NCI-H128 (cell line): ENCODE results near the gene NSMCE1.
"Not testable (repeated sequence)": the region's sequence is repeated elsewhere in the genome, so short reads cannot be mapped to it uniquely, and the experiment has no call there.

Experiments used
- DNase-seq: peaks from one replicate; lab custom pipeline; 2025; ENCODE audit not compliant: unreplicated experiment; lab: John Stamatoyannopoulos, UW

Gene NSMCE1

DNA sequence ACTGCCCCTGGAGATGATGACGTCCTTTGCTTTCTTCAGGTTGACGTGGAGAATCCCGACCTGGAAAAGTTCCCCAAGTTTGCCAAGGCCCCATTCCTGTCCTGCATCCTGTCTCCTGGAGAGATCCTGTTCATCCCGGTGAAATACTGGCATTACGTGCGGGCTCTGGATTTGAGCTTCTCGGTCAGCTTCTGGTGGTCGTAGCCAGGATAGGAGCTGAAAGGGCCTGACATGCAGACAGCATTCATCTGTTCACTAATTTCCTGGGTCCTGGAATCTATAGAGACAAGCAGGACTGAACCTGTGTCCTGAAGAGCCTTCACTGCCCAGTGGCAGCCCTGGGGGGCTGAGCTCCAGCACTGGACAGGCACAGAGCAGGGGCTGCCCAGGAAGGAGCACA lies 48.0 kb downstream of the NSMCE1 start:
- DNase-seq: no peak

GRCh38 chr16:27220120-27220519 lies 48.5 kb downstream of the NSMCE1 start:
- no peak for DNase-seq

DNA sequence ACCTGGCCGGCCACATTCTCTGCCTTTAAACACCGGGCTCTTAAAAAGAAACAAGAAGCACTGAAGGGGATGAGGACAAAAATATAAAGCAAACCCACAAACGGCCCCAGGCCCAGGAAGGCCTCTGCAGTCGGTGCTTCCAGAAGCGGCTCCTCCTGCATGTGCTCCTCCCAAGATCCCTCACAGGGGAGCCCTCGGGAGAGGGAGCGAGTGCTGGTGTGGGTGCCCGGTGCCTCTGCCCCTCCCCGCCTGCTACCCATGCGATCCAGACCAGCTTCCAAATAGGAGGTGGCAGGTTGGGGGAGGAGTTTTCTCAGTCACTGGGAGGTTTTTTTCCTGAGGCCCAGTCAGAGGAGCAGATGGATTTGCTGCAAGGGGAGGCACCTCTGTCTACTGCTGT lies 49.4 kb downstream of the NSMCE1 start:
- DNase-seq: no peak

- no peak for DNase-seq
Measured at GRCh38 chr16:27218756-27219155, 49.8 kb downstream of the NSMCE1 start.

DNA sequence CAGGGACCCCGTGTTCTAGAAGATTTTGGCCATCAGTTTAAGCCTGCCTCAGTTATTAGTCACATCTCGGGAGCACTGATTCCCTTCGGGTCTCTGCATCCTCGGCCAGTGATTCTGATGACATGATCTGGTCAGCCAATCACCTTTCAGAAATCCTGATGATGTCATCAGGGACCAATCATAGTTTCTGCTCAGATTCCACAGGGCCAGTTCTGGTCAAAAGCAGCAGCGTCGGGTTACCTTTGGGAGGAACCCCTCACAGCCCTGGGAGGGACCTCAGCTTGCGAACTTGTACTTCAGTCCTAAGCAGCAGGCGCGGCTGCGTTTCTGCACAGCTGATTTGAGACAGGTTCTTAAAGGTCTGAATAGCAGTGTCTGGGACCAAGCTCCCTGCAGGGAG lies 51.3 kb downstream of the NSMCE1 start:
- no peak for DNase-seq

DNA sequence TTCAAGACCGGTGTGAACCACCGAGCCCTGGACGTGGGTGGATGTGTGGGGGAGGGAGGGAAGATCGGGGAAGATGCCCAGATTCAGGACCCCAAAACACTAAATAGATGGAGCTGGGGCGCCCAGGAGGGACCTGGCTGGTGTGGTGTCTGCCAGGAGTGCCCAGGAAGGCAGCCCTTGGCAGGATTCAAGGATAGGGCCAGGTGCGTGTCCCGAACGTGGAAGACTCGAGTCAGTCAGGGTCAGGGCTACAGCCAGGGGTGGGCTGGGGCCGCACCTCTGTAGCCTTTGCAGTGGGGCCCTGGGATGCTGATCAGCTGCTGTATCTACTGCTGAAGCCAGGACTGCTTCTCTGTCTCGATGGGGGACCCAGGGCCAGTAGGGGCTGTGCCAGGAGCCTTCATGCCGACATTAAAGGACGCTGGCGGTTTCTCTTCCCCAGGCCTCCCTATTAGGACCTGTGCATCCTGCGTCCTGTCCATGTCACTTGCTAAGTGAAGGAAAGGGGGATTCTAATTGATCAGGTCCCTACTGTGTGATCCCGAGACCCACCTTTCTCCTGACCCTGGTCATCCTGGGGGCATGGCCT lies 52.2 kb downstream of the NSMCE1 start:
- no peak for DNase-seq

- no peak for DNase-seq
Measured at GRCh38 chr16:27215660-27216059, 52.9 kb downstream of the NSMCE1 start.

GRCh38 chr16:27214084-27214961 lies 54.2 kb downstream of the NSMCE1 start:
- DNase-seq: no peak

- DNase-seq: no peak
Measured at GRCh38 chr16:27211026-27211425, 57.5 kb downstream of the NSMCE1 start.

GRCh38 chr16:27210174-27210573 lies 58.4 kb downstream of the NSMCE1 start:
- no peak for DNase-seq

GRCh38 chr16:27209591-27209990 lies 59.0 kb downstream of the NSMCE1 start:
- no peak for DNase-seq

GRCh38 chr16:27208796-27209195 lies 59.8 kb downstream of the NSMCE1 start:
- DNase-seq: no peak

DNA sequence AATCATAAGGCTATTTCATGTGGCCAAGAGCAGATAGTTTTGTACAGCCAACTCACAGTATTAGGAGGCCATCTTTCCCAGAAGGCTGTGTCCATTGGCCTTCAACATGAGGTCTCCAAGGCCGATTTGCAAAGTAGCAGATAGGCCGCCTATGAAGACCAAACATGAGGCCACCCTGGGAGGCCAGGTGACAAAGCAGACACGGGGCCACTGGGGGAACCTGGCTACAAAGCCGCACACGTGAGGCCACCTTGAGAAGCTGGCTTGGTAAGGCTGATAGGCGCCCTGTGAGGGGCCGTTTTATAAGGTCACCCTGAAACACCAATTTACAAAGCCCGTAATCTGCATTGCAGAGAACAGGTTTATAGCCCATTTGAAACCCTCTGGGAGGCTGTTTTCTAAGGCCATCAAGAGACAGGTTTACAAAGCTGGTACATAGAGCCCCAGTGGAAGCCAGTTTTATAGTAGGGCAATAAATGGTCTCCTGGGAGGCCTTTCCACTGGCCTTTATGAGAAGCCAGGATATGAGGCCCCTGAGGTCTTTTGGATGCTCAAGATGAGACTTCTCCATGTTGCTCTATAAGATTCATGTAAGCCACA lies 60.4 kb downstream of the NSMCE1 start:
- no peak for DNase-seq

- not testable (repeated sequence) for DNase-seq
Measured at GRCh38 chr16:27207121-27207520, 61.5 kb downstream of the NSMCE1 start.

DNA sequence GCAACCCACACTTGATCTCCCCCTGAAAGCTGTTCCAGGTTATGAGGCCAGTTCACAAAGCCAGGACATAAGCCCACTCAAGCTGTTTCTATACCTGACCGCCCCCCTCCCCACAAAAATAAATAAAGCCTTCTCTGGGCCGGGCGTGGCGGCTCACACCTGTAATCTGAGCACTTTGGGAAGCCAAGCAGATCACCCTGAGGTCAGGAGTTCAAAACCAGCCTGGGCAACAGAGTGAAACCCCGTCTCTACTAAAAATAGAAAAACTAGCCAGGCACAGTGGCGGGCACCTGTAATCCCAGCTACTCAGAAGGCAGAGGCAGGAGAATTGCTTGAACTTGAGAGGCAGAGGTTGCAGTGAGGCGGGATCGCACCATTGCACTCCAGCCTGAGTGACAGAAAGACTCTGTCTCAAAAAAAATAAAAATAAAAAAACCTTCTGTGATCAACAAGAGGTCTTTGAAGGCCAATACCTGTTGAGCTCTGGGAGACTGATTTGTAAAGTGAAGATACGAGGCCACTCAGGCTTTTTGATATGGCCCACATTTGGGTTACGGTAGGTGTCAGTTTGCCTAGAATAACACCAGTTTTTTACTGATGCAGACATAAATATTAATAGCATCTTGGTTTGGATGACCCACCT lies 63.0 kb downstream of the NSMCE1 start:
- no peak for DNase-seq

GRCh38 chr16:27204312-27204915 lies 64.2 kb downstream of the NSMCE1 start:
- no peak for DNase-seq

DNA sequence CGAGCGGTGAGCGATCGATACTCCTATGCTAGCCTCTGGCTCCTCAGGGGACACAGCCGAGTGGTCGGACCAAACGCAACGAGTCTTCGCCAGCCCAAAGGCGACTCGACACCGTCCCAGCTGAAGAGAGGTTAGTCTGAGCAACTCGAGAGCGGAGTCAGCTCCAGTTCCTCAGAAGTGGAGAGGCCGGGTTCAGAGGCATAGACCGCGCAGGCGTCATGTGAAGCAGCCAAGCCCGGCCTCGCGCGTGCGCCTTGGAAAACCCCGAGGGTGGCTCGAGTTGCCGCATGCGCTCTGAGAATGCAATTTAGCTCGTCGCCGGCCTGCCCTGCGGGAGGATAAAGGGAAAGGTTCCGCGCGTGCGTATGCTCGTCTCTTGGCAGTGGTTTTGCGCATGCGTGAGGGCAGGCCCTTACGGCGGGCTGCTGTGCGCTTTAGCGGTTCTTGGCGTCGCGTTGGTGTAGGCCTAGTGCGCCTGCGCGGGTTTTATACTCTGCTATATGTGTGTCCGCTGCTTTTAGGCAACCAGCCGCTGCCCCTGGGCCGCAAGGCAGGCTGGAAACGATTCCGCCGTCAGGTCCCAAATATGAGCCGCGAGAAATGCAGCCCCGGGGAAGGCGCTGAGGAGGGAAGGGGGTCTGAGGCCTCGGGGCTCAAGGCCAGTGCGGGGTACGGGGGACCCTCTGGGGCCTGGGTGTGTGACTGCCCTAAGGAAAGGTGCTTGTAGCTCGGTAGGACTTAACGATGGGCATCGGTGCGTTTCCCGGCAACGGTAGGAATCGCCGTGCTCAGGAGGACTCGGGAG lies 64.9 kb downstream of the NSMCE1 start, which contains the start of gene KDM8:
Gene KDM8 (plus strand): TSS at position 20 of the 805 bp plus-strand sequence. CDS start 6,598 bp downstream, outside the sequence.
- peak; percentile 94 for DNase-seq

GRCh38 chr16:27202923-27203506 lies 65.6 kb downstream of the NSMCE1 start:
- DNase-seq: peak; percentile 79

DNA sequence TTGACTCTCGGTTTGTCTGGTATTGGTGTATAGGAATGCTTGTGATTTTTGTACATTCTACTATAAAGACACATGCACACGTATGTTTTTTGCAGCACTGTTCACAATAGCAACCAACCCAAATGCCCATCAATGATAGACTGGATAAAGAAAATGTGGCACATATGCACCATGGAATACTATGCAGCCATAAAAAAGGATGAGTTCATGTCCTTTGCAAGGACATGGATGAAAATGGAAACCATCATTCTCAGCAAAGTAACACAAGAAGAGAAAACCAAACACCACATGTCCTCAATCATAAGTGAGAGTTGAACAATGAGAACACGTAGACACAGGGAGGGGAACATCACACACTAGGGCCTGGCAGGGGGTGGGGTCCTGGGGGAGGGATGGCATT lies 67.7 kb downstream of the NSMCE1 start:
- DNase-seq: not testable (repeated sequence)

DNA sequence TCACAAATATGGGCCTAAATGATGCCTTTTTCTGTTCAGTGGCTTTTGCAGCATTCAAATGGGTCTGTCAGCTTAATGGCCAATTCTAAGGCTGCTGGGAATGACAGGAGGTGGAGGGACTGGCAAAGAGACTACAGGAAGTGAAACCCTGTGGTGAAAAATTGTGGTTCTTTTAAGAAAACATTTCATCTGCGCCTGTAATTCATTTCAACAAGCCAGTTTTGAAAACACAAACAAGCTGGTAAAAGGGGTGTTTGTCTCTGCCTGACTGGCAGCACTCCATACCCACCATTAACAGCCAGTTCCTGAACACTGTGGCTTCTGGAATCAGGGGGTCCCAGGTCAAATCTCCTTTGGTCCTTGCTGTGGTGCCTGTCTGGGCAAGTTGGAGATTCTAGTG lies 68.8 kb downstream of the NSMCE1 start:
- DNase-seq: no peak
